ENCODE measurements around the gene PLCB1.

PLCB1 gene

DNA sequence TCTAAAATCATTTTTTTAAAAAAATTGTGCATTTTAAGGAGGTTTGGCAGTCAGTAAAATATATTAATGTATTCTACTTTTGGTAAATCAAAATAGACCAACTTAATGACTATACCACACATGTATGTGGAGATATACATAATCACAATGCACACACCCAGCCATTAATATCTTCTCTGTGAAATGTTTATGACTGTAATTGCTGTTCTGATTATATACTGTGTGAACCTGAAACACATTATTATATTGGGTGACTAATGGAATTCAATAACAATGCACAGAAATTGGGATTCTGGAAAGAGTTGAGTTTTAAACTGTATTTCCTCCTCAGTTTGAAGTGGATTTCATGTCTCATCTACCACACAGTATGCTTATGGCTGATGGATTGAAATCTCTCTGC, 233.6 kb downstream of the PLCB1 start:
- TF ChIP-seq, protein P1, sequence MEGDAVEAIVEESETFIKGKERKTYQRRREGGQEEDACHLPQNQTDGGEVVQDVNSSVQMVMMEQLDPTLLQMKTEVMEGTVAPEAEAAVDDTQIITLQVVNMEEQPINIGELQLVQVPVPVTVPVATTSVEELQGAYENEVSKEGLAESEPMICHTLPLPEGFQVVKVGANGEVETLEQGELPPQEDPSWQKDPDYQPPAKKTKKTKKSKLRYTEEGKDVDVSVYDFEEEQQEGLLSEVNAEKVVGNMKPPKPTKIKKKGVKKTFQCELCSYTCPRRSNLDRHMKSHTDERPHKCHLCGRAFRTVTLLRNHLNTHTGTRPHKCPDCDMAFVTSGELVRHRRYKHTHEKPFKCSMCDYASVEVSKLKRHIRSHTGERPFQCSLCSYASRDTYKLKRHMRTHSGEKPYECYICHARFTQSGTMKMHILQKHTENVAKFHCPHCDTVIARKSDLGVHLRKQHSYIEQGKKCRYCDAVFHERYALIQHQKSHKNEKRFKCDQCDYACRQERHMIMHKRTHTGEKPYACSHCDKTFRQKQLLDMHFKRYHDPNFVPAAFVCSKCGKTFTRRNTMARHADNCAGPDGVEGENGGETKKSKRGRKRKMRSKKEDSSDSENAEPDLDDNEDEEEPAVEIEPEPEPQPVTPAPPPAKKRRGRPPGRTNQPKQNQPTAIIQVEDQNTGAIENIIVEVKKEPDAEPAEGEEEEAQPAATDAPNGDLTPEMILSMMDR (IDR thresholded peaks at IDR 0.05) = no peak
- no peak for DNase-seq (ENCODE audit: low spot score)
- Histone ChIP-seq H3K4me3 (no peak overlapping the region), H3K27ac (no peak overlapping the region)

DNA sequence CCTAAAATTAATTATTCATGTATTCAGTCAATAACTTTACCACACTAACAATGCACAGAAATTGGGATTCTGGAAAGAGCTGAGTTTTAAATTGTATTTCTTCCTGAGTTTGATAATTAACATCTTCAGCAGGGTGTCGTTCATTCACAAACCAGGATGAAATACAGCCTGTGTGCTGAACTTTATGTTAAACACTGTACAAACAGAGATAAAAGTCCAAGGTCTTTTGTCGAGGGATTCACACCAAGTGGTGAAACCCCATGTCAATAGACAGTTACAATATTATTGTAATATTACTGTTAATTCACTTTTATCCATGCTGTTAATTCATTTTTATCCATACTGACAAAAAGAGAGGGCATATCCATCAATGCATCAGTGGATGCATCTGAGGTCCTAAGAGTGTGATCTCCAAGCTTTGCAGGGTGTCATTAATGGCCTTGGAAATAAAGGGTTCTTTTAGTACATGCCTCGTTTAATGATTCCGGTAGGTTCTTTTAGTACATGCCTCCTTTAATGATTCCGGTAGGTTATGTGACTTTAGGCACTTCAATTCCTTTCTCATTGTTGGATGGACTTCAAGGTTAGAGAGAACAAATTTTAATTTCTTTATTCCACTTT, 234.3 kb downstream of the PLCB1 start:
- Histone ChIP-seq H3K4me3 (no peak overlapping the region), H3K27ac (no peak overlapping the region)
- TF ChIP-seq, protein P1 (IDR thresholded peaks at IDR 0.05) = no peak
- DNase-seq (ENCODE audit: low spot score) = no peak

DNA sequence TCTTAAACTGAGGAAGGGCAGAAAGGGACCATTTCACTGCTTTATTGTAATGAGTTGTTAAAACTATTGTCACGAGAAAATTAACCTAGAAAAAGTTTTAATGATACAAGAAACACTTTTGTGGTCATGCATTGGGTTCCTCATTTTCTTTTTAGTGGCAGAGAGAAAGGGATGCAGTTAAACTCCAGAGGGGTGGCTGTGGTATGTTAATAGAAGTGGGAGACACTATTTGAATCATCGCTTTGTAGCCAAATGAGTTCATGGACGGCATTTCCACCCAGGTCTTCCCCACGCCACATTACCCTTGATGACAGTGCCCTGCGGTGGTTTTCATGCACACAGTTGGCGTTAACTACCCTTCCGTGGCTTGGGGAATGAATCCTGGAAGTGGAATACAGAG, 235.6 kb downstream of the PLCB1 start:
- no peak for DNase-seq (ENCODE audit: low spot score)
- TF ChIP-seq, protein P1 (IDR thresholded peaks at IDR 0.05) = no peak
- Histone ChIP-seq H3K4me3 (no peak overlapping the region), H3K27ac (no peak overlapping the region)

GRCh38 chr20:8368670-8369069, 236.6 kb downstream of the PLCB1 start:
- no peak overlapping the region for H3K4me3 ChIP-seq
- H3K27ac ChIP-seq = no peak overlapping the region
- TF ChIP-seq, protein P1 (IDR thresholded peaks at IDR 0.05) = no peak
- no peak for DNase-seq (ENCODE audit: low spot score)

DNA sequence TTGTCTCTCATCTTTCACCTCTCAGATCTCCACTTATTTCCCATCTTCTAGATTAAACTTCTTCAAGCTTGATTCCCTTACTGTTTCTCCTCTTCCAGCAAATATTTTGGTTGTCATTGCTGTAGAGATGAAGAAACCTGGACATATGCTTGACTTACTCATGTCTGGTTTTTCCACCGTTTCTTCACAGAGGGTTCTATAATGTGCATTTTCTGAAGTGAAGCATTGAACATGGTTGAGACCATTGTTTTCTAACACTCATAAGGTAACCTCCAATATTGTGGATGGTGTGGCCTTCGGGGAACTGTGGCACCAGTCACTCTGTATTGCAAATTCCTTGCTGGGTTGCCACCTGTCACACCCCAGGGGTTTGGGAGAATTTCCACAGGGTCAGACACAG, 237.2 kb downstream of the PLCB1 start:
- TF ChIP-seq, protein P1 (IDR thresholded peaks at IDR 0.05) = no peak
- no peak for DNase-seq (ENCODE audit: low spot score)

DNA sequence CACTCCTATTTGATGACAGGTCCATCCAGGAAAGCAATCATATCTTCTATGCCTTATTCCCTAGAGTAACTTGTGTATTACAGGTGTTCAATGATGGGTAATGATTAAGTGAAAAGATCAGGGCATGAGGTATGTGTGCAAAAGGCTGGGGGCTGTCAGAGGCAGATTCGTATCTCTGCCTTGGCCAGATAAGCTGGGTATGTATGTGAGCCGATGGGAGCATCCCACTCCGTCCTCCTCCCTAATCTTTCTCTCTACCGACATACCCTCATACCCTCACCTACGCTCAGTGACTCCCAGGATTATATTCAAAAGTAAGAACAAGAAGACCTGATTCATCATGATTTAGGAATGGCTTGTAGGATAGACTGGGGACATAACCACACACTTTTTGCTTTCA, 238.7 kb downstream of the PLCB1 start:
- no peak for DNase-seq (ENCODE audit: low spot score)
- Histone ChIP-seq H3K27ac (no peak overlapping the region), H3K4me3 (no peak overlapping the region)
- TF ChIP-seq, protein P1 (IDR thresholded peaks at IDR 0.05) = no peak

More for the DNA sequence above, 237.2 kb downstream of the PLCB1 start:
- H3K27ac ChIP-seq = no peak overlapping the region
- H3K4me3 ChIP-seq = no peak overlapping the region

DNA sequence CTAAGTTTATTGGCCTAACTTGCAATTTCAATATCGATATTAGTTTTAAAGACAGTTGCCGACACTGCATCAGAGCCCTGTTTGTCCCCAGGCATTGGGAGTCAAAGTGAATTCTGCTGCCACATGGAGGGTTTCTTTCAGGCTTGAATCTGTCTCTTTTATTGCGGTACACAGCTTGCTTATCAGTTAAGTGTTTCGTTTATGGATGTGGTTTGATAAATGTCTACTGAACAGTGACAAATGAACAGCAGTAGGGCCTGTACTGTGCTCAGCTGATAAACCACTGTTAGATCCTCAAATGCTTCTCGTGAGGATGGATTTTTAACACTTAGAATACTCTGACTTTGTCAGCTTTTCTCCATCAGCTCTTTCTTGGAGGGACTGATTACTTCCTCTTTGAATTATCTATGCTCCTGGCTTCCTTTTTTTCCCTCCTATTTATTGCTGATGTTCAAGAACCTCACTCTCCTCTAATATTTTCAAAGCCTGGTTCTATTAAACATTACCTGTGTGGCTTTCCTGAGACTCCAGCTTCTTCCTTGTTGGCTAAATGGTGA, 240.8 kb downstream of the PLCB1 start:
- TF ChIP-seq, protein P1 (IDR thresholded peaks at IDR 0.05) = no peak
- Histone ChIP-seq H3K27ac (no peak overlapping the region), H3K4me3 (no peak overlapping the region)
- no peak for DNase-seq (ENCODE audit: low spot score)
